ENCODE data around the gene DYNC1LI1. TPM values are rescaled to one million over a fixed set of nuclear protein-coding genes. Genes with fewer than 3 reads are reported as not detected.

The DYNC1LI1 gene
- total and polyA plus RNA-seq, 3 experiments from 2014 or later: 23.4 to 39.6 (median 36.9) TPM

- no peaks in the 10 kb centered on the region for H3K9me3 Mint-ChIP-seq
- peak overlapping the region; percentile 3 to 70 (median 32) for H3K4me3 Mint-ChIP-seq
- CTCF ChIA-PET: no interaction called here
- Histone ChIP-seq H3K27ac (ENCODE audit: low read depth, low read length) (no peak overlapping the region), H3K4me1 (ENCODE audit: insufficient read depth, low read length) (peaks cover 8% of the 10 kb centered on the region), H3K4me3 (ENCODE audit: low read length) (no peak overlapping the region), H3K27me3 (ENCODE audit: insufficient read depth, low read length, poor library complexity, severe bottlenecking) (no peaks in the 10 kb centered on the region), H3K36me3 (ENCODE audit: insufficient read depth, low read length) (no peaks in the 10 kb centered on the region), H3K9me3 (ENCODE audit: low read length) (no peaks in the 10 kb centered on the region)
- POLR2A ChIA-PET: interaction anchor here (0.7 kb wide), 1 partner anchor 12 kb away, joined by 4 read pairs; no protein-coding TSS in a partner anchor
- peaks cover 0 to 2% (median 0%) of the 10 kb centered on the region in 3 donors for H3K36me3 Mint-ChIP-seq
- H3K27me3 Mint-ChIP-seq: no peaks in the 10 kb centered on the region
- no peak for DNase-seq
- peak overlapping the region in 1 of 8 donors; percentile 9 for H3K27ac Mint-ChIP-seq
- H3K4me1 Mint-ChIP-seq: peaks cover 8 to 12% (median 11%) of the 10 kb centered on the region in 3 donors
Observed at GRCh38 chr3:32577581-32578556, 7.2 kb upstream of the DYNC1LI1 start.

- DNase-seq: no peak
- no peak overlapping the region for H3K4me3 ChIP-seq (ENCODE audit: low read length)
- H3K4me3 Mint-ChIP-seq: peak overlapping the region in 1 of 7 donors; percentile 39
- ChIA-PET POLR2A (interaction anchor here (0.7 kb wide), 1 partner anchor 12 kb away, joined by 4 read pairs; no protein-coding TSS in a partner anchor), CTCF (no interaction called here)
- H3K9me3 Mint-ChIP-seq: no peaks in the 10 kb centered on the region
- H3K4me1 Mint-ChIP-seq: peaks cover 8 to 12% (median 11%) of the 10 kb centered on the region in 3 donors
- H3K9me3 ChIP-seq (ENCODE audit: low read length): no peaks in the 10 kb centered on the region
- no peaks in the 10 kb centered on the region for H3K36me3 ChIP-seq (ENCODE audit: insufficient read depth, low read length)
- H3K27me3 ChIP-seq (ENCODE audit: insufficient read depth, low read length, poor library complexity, severe bottlenecking): no peaks in the 10 kb centered on the region
- peaks cover 8% of the 10 kb centered on the region for H3K4me1 ChIP-seq (ENCODE audit: insufficient read depth, low read length)
- no peak overlapping the region for H3K27ac Mint-ChIP-seq
- H3K27me3 Mint-ChIP-seq: no peaks in the 10 kb centered on the region
- no peak overlapping the region for H3K27ac ChIP-seq (ENCODE audit: low read depth, low read length)
- H3K36me3 Mint-ChIP-seq: peaks cover 0 to 2% (median 0%) of the 10 kb centered on the region in 3 donors
Observed at GRCh38 chr3:32577174-32577573, 6.5 kb upstream of the DYNC1LI1 start.

- Mint-ChIP-seq H3K9me3 (no peaks in the 10 kb centered on the region), H3K36me3 (peaks cover 0 to 2% (median under 1%) of the 10 kb centered on the region in 3 donors), H3K4me1 (peaks cover 12 to 19% (median 19%) of the 10 kb centered on the region in 3 donors), H3K4me3 (no peak overlapping the region), H3K27me3 (no peaks in the 10 kb centered on the region), H3K27ac (no peak overlapping the region)
- Histone ChIP-seq H3K27ac (ENCODE audit: low read depth, low read length) (no peak overlapping the region), H3K4me1 (ENCODE audit: insufficient read depth, low read length) (peaks cover 16% of the 10 kb centered on the region), H3K27me3 (ENCODE audit: insufficient read depth, low read length, poor library complexity, severe bottlenecking) (no peaks in the 10 kb centered on the region), H3K9me3 (ENCODE audit: low read length) (no peaks in the 10 kb centered on the region), H3K4me3 (ENCODE audit: low read length) (no peak overlapping the region), H3K36me3 (ENCODE audit: insufficient read depth, low read length) (no peaks in the 10 kb centered on the region)
- ChIA-PET POLR2A (no interaction called here), CTCF (no interaction called here)
- no peak for DNase-seq
Observed at GRCh38 chr3:32575451-32576113, 4.9 kb upstream of the DYNC1LI1 start.

GRCh38 chr3:32571192-32571485, 481 bp upstream of the DYNC1LI1 start:
- Histone ChIP-seq H3K27ac (ENCODE audit: low read depth, low read length) (peak overlapping the region; percentile 90), H3K36me3 (ENCODE audit: insufficient read depth, low read length) (no peaks in the 10 kb centered on the region), H3K4me1 (ENCODE audit: insufficient read depth, low read length) (peaks cover 25% of the 10 kb centered on the region), H3K27me3 (ENCODE audit: insufficient read depth, low read length, poor library complexity, severe bottlenecking) (no peaks in the 10 kb centered on the region), H3K9me3 (ENCODE audit: low read length) (no peaks in the 10 kb centered on the region), H3K4me3 (ENCODE audit: low read length) (peak overlapping the region; percentile 78)
- Mint-ChIP-seq H3K27me3 (no peaks in the 10 kb centered on the region), H3K4me3 (peak overlapping the region; percentile 85 to 97 (median 92)), H3K36me3 (peaks cover 0 to 9% (median 0%) of the 10 kb centered on the region in 3 donors), H3K4me1 (peaks cover 26 to 43% (median 36%) of the 10 kb centered on the region in 3 donors), H3K9me3 (no peaks in the 10 kb centered on the region), H3K27ac (peak overlapping the region; percentile 79 to 94 (median 91))
- POLR2A ChIA-PET: no interaction called here
- CTCF ChIA-PET: no interaction called here
- DNase-seq: no peak

- Mint-ChIP-seq H3K36me3 (peaks cover 0 to 16% (median 0%) of the 10 kb centered on the region in 3 donors), H3K9me3 (no peaks in the 10 kb centered on the region), H3K4me3 (peak overlapping the region; percentile 85 to 95 (median 90)), H3K4me1 (peaks cover 29 to 53% (median 41%) of the 10 kb centered on the region in 3 donors), H3K27me3 (no peaks in the 10 kb centered on the region), H3K27ac (peak overlapping the region; percentile 36 to 87 (median 78))
- DNase-seq: peak in 4 of 5 donors; percentile 9 to 60 (median 35)
- POLR2A ChIA-PET: interaction anchor here (0.5 kb wide), 1 partner anchor 374 kb away, joined by 3 read pairs; no protein-coding TSS in a partner anchor
- no peaks in the 10 kb centered on the region for H3K36me3 ChIP-seq (ENCODE audit: insufficient read depth, low read length)
- peaks cover 25% of the 10 kb centered on the region for H3K4me1 ChIP-seq (ENCODE audit: insufficient read depth, low read length)
- H3K4me3 ChIP-seq (ENCODE audit: low read length): peak overlapping the region; percentile 78
- CTCF ChIA-PET: interaction anchor here (0.8 to 1.2 kb wide), 3 partner anchors 19 to 69 kb away, joined by 3 to 5 read pairs (median 4); no protein-coding TSS in a partner anchor
- no peaks in the 10 kb centered on the region for H3K9me3 ChIP-seq (ENCODE audit: low read length)
- H3K27me3 ChIP-seq (ENCODE audit: insufficient read depth, low read length, poor library complexity, severe bottlenecking): no peaks in the 10 kb centered on the region
- H3K27ac ChIP-seq (ENCODE audit: low read depth, low read length): peak overlapping the region; percentile 90
Observed at GRCh38 chr3:32569540-32570420, 878 bp downstream of the DYNC1LI1 start.

GRCh38 chr3:32568953-32569352, 1.7 kb downstream of the DYNC1LI1 start:
- H3K27ac Mint-ChIP-seq: peak overlapping the region in 3 of 8 donors; percentile 61 to 79 (median 75)
- Histone ChIP-seq H3K9me3 (ENCODE audit: low read length) (no peaks in the 10 kb centered on the region), H3K36me3 (ENCODE audit: insufficient read depth, low read length) (no peaks in the 10 kb centered on the region), H3K4me3 (ENCODE audit: low read length) (no peak overlapping the region), H3K27me3 (ENCODE audit: insufficient read depth, low read length, poor library complexity, severe bottlenecking) (no peaks in the 10 kb centered on the region), H3K4me1 (ENCODE audit: insufficient read depth, low read length) (peaks cover 28% of the 10 kb centered on the region), H3K27ac (ENCODE audit: low read depth, low read length) (no peak overlapping the region)
- no peak for DNase-seq
- H3K4me3 Mint-ChIP-seq: peak overlapping the region; percentile 85 to 95 (median 90)
- peaks cover 33 to 61% (median 50%) of the 10 kb centered on the region in 3 donors for H3K4me1 Mint-ChIP-seq
- ChIA-PET POLR2A (interaction anchor here (0.6 kb wide), 1 partner anchor 11 kb away, joined by 8 read pairs; no protein-coding TSS in a partner anchor), CTCF (interaction anchor here (1.2 kb wide), 1 partner anchor 57 kb away, joined by 4 read pairs; no protein-coding TSS in a partner anchor)
- H3K27me3 Mint-ChIP-seq: no peaks in the 10 kb centered on the region
- H3K9me3 Mint-ChIP-seq: no peaks in the 10 kb centered on the region
- peaks cover 0 to 17% (median 0%) of the 10 kb centered on the region in 3 donors for H3K36me3 Mint-ChIP-seq

GRCh38 chr3:32564195-32564594, 6.5 kb downstream of the DYNC1LI1 start:
- Mint-ChIP-seq H3K27ac (peak overlapping the region in 3 of 8 donors; percentile 36 to 75 (median 40)), H3K4me1 (peaks cover 42 to 84% (median 65%) of the 10 kb centered on the region in 3 donors), H3K36me3 (peaks cover 2 to 32% (median 3%) of the 10 kb centered on the region in 3 donors), H3K27me3 (no peaks in the 10 kb centered on the region), H3K4me3 (peak overlapping the region in 1 of 7 donors; percentile 27), H3K9me3 (no peaks in the 10 kb centered on the region)
- H3K4me1 ChIP-seq (ENCODE audit: insufficient read depth, low read length): peaks cover 19% of the 10 kb centered on the region
- no peak overlapping the region for H3K27ac ChIP-seq (ENCODE audit: low read depth, low read length)
- ChIA-PET CTCF (no interaction called here), POLR2A (no interaction called here)
- H3K27me3 ChIP-seq (ENCODE audit: insufficient read depth, low read length, poor library complexity, severe bottlenecking): no peaks in the 10 kb centered on the region
- no peak overlapping the region for H3K4me3 ChIP-seq (ENCODE audit: low read length)
- H3K36me3 ChIP-seq (ENCODE audit: insufficient read depth, low read length): no peaks in the 10 kb centered on the region
- no peaks in the 10 kb centered on the region for H3K9me3 ChIP-seq (ENCODE audit: low read length)
- no peak for DNase-seq
